HepG2 (cell line): Measurements from ENCODE around the gene ACTN1. TPM values are rescaled to one million over a fixed set of nuclear protein-coding genes. Genes with fewer than 3 reads are reported as not detected.
A peak's percentile ranks its signal among the peaks of the same experiment; 100 is the strongest.

ENCODE experiments used
- BCL6 ChIP-seq: IDR thresholded peaks from 2 replicates; pipeline ENCODE4 v1.6.1; 2016; ENCODE audit warnings: missing genetic modification reagents, missing compliant biosample characterization
- KDM2A ChIP-seq: sonication (generic); formaldehyde crosslinking; IDR thresholded peaks from 2 replicates; pipeline ENCODE4 v1.4.0; 2020; ENCODE audit warnings: low read depth, missing genetic modification reagents, borderline replicate concordance
- NFATC3 ChIP-seq: sonication (generic); formaldehyde crosslinking; IDR thresholded peaks from 2 replicates; pipeline ENCODE4 v1.5.1; 2020; ENCODE audit warnings: mild to moderate bottlenecking, missing genetic modification reagents
- ZNF20 ChIP-seq: sonication (generic); formaldehyde crosslinking; IDR thresholded peaks from 2 replicates; pipeline ENCODE4 v1.4.0; 2020; ENCODE audit warnings: mild to moderate bottlenecking, moderate library complexity, missing genetic modification reagents
- ZNF501 ChIP-seq: sonication (generic); formaldehyde crosslinking; IDR thresholded peaks from 2 replicates; pipeline ENCODE4 v1.5.1; 2020; ENCODE audit warnings: mild to moderate bottlenecking, moderate library complexity, missing genetic modification reagents
- ZNF607 ChIP-seq: sonication (generic); formaldehyde crosslinking; IDR thresholded peaks from 2 replicates; pipeline ENCODE4 v1.5.1; 2020; ENCODE audit warnings: missing genetic modification reagents, mild to moderate bottlenecking, borderline replicate concordance
- ZNF891 ChIP-seq: sonication (generic); formaldehyde crosslinking; IDR thresholded peaks from 2 replicates; pipeline ENCODE4 v1.5.0; 2020; ENCODE audit warnings: mild to moderate bottlenecking, missing genetic modification reagents
- polyA plus RNA-seq, 8 experiments: library from polyadenylated mRNA; depleted of rRNA in 3 of 8; stranded (reverse) in 7 of 8; unstranded in 1 of 8; fragments of >200 nt; fragmentation: Illumina TruSeq in 4 of 8; extraction: Trizol in 4 of 8; gene quantifications; 2 replicates each; pipeline versions ENCODE4 v1.2.1 to v1.2.3, GENCODE V29; 2011 to 2016; ENCODE audit warnings: low read depth in 4 of 8, missing spikeins in 1 of 8, mixed read lengths in 1 of 8; ENCODE audit not compliant: insufficient read depth in 1 of 8
- total RNA-seq, 5 experiments: library from RNA; depleted of rRNA; stranded (reverse); fragments of >200 nt; fragmentation: Illumina TruSeq; extraction: Trizol; gene quantifications; 2 replicates each; pipeline ENCODE4 v1.2.3, GENCODE V29; 2016; ENCODE audit warnings: low read depth in 1 of 5
- TF ChIP-seq, protein P1 (sequence below): sonication (generic); formaldehyde crosslinking; IDR thresholded peaks from 2 replicates; pipeline ENCODE4 v1.4.0; 2020; ENCODE audit warnings: missing genetic modification reagents
- TF ChIP-seq, protein P2 (sequence below): IDR thresholded peaks from 2 replicates; pipeline ENCODE4 v1.6.1; 2016; ENCODE audit warnings: mild to moderate bottlenecking
- TF ChIP-seq, protein P3 (sequence below): sonication (generic); formaldehyde crosslinking; IDR thresholded peaks from 2 replicates; pipeline ENCODE4 v1.4.0; 2020; ENCODE audit warnings: missing genetic modification reagents, low read depth, mild to moderate bottlenecking, borderline replicate concordance
- TF ChIP-seq, protein P4 (sequence below): sonication (generic); formaldehyde crosslinking; IDR thresholded peaks from 2 replicates; pipeline ENCODE4 v1.4.0; 2020; ENCODE audit warnings: missing genetic modification reagents
- TF ChIP-seq, protein P5 (sequence below): sonication (generic); formaldehyde crosslinking; IDR thresholded peaks from 2 replicates; pipeline ENCODE4 v1.8.0; 2022; ENCODE audit warnings: mild to moderate bottlenecking, missing genetic modification reagents, borderline replicate concordance
- TF ChIP-seq, protein P6 (sequence below), 2 experiments: sonication (generic) in 1 of 2; formaldehyde crosslinking in 1 of 2; IDR thresholded peaks; 2 replicates each; pipeline versions ENCODE4 v1.5.1 to v1.6.1; 2011 to 2020; ENCODE audit warnings: borderline replicate concordance in 1 of 2, low read depth in 1 of 2, low read length in 1 of 2, mild to moderate bottlenecking in 1 of 2, missing genetic modification reagents in 1 of 2, moderate library complexity in 1 of 2
- TF ChIP-seq, protein P7 (sequence below): IDR thresholded peaks from 2 replicates; pipeline ENCODE4 v1.6.1; 2012; ENCODE audit warnings: inconsistent platforms

The ACTN1 gene
- total and polyA plus RNA-seq, 2 of the 13 experiments (the other 11 are each of a cell fraction or from before 2014, with no cell fraction given), result 58.6 to 162 TPM

DNA sequence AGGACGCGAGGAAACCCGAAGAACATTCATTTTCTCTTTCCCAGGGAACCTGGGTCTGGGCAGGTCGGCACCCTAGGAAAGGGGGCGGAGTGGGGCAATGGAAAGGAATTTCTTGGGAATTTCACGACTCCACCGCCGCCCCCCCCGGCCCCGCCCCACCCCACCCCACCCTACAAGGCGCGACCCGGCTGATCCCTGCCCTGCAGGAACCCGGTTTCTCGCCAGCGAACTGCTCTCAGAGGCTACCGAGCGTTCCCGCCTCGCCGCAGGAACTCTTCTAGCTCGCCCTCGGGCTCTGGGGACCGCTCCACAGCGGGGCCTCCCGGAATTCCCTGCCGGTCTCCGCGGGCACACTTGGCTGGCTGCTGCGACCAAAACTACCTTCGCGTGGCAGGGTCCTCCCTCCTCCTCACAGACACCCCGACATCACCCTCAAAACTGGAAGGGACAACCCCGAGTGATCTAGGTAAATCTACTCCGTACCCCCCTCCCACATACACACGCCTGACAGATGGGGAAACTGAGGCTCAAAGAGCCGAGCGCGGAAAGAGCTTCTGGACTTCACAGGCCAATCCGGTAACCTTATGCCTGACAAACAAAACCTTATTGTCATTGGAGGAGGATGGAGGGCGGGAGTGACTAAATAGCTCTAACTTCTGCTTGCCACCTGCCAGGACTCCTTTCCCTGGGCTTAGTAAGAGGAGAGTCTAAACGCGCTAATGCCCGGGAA, 785 bp upstream of the ACTN1 start (continued):
- TF ChIP-seq, protein P1, sequence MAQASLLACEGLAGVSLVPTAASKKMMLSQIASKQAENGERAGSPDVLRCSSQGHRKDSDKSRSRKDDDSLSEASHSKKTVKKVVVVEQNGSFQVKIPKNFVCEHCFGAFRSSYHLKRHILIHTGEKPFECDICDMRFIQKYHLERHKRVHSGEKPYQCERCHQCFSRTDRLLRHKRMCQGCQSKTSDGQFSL (CRISPR knock-in tag), result 0 out of 2 replicates have a peak, but pooled peaks have one; percentile 2
- TF ChIP-seq ZNF891 (CRISPR knock-in tag) (no peak), ZNF20 (CRISPR knock-in tag) (no peak), ZNF501 (peak; percentile 7; the same call in 1 of the 2 replicates), ZNF607 (CRISPR knock-in tag) (no peak), NFATC3 (0 out of 2 replicates have a peak, but pooled peaks have one; percentile 24), BCL6 (CRISPR knock-in tag) (0 out of 2 replicates have a peak, but pooled peaks have one; percentile 2), KDM2A (CRISPR knock-in tag) (peak; percentile 2; the same call in 1 of the 2 replicates)
- TF ChIP-seq, protein P2, sequence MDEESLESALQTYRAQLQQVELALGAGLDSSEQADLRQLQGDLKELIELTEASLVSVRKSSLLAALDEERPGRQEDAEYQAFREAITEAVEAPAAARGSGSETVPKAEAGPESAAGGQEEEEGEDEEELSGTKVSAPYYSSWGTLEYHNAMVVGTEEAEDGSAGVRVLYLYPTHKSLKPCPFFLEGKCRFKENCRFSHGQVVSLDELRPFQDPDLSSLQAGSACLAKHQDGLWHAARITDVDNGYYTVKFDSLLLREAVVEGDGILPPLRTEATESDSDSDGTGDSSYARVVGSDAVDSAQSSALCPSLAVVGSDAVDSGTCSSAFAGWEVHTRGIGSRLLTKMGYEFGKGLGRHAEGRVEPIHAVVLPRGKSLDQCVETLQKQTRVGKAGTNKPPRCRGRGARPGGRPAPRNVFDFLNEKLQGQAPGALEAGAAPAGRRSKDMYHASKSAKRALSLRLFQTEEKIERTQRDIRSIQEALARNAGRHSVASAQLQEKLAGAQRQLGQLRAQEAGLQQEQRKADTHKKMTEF (CRISPR knock-in tag), result peak; percentile 12; the same call in 1 of the 2 replicates
- TF ChIP-seq, protein P3, sequence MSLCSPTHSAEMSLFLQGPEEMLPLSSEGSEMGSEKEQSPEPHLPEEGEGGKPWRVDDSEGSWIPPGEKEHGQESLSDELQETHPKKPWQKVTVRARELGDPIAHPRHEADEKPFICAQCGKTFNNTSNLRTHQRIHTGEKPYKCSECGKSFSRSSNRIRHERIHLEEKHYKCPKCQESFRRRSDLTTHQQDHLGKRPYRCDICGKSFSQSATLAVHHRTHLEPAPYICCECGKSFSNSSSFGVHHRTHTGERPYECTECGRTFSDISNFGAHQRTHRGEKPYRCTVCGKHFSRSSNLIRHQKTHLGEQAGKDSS, result peak; percentile 50; the same call in 1 of the 2 replicates
- TF ChIP-seq, protein P4, sequence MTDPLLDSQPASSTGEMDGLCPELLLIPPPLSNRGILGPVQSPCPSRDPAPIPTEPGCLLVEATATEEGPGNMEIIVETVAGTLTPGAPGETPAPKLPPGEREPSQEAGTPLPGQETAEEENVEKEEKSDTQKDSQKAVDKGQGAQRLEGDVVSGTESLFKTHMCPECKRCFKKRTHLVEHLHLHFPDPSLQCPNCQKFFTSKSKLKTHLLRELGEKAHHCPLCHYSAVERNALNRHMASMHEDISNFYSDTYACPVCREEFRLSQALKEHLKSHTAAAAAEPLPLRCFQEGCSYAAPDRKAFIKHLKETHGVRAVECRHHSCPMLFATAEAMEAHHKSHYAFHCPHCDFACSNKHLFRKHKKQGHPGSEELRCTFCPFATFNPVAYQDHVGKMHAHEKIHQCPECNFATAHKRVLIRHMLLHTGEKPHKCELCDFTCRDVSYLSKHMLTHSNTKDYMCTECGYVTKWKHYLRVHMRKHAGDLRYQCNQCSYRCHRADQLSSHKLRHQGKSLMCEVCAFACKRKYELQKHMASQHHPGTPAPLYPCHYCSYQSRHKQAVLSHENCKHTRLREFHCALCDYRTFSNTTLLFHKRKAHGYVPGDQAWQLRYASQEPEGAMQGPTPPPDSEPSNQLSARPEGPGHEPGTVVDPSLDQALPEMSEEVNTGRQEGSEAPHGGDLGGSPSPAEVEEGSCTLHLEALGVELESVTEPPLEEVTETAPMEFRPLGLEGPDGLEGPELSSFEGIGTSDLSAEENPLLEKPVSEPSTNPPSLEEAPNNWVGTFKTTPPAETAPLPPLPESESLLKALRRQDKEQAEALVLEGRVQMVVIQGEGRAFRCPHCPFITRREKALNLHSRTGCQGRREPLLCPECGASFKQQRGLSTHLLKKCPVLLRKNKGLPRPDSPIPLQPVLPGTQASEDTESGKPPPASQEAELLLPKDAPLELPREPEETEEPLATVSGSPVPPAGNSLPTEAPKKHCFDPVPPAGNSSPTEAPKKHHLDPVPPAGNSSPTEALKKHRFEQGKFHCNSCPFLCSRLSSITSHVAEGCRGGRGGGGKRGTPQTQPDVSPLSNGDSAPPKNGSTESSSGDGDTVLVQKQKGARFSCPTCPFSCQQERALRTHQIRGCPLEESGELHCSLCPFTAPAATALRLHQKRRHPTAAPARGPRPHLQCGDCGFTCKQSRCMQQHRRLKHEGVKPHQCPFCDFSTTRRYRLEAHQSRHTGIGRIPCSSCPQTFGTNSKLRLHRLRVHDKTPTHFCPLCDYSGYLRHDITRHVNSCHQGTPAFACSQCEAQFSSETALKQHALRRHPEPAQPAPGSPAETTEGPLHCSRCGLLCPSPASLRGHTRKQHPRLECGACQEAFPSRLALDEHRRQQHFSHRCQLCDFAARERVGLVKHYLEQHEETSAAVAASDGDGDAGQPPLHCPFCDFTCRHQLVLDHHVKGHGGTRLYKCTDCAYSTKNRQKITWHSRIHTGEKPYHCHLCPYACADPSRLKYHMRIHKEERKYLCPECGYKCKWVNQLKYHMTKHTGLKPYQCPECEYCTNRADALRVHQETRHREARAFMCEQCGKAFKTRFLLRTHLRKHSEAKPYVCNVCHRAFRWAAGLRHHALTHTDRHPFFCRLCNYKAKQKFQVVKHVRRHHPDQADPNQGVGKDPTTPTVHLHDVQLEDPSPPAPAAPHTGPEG, result 0 out of 2 replicates have a peak, but pooled peaks have one; percentile 47
- TF ChIP-seq, protein P5, sequence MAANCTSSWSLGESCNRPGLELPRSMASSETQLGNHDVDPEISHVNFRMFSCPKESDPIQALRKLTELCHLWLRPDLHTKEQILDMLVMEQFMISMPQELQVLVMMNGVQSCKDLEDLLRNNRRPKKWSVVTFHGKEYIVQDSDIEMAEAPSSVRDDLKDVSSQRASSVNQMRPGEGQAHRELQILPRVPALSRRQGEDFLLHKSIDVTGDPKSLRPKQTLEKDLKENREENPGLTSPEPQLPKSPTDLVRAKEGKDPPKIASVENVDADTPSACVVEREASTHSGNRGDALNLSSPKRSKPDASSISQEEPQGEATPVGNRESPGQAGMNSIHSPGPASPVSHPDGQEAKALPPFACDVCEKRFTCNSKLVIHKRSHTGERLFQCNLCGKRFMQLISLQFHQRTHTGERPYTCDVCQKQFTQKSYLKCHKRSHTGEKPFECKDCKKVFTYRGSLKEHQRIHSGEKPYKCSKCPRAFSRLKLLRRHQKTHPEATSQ, result no peak
- TF ChIP-seq, protein P6, sequence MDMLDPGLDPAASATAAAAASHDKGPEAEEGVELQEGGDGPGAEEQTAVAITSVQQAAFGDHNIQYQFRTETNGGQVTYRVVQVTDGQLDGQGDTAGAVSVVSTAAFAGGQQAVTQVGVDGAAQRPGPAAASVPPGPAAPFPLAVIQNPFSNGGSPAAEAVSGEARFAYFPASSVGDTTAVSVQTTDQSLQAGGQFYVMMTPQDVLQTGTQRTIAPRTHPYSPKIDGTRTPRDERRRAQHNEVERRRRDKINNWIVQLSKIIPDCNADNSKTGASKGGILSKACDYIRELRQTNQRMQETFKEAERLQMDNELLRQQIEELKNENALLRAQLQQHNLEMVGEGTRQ (IDR thresholded peaks at IDR 0.05; ENCODE audit: low read depth, low read length), result no peak
- TF ChIP-seq, protein P6 (CRISPR knock-in tag; IDR thresholded peaks at IDR 0.05; ENCODE audit: borderline replicate concordance), result peak; percentile 2; the same call in 1 of the 2 replicates
- TF ChIP-seq, protein P7, sequence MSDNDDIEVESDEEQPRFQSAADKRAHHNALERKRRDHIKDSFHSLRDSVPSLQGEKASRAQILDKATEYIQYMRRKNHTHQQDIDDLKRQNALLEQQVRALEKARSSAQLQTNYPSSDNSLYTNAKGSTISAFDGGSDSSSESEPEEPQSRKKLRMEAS, result peak; percentile 80
